Bronchial epithelial cell (primary cell): ENCODE measurements around the gene INHBB. TPM values are rescaled to one million over a fixed set of nuclear protein-coding genes. Genes with fewer than 3 reads are reported as not detected.

Source experiments
- DNase-seq: peaks from one replicate; pipeline ENCODE4 v3.0.0-alpha.2; 2010; ENCODE audit warnings: low read depth
- FAIRE-seq: peaks from 2 replicates; lab custom pipeline; 2011; peaks lifted over from hg19 to GRCh38; lab: Jason Lieb, UNC
- H3K27me3 ChIP-seq: 2 replicates; pipeline ENCODE4 v1.5.1; 2011; ENCODE audit warnings: low read length; ENCODE audit not compliant: control insufficient read depth, insufficient read depth
- H3K36me3 ChIP-seq: 2 replicates; pipeline ENCODE4 v1.5.1; 2011; ENCODE audit warnings: low read length; ENCODE audit not compliant: control insufficient read depth, insufficient read depth
- H3K4me3 ChIP-seq: 2 replicates; pipeline ENCODE4 v1.5.1; 2011; ENCODE audit warnings: mild to moderate bottlenecking, low read depth, low read length, control low read depth
- CTCF ChIP-seq: IDR thresholded peaks from 2 replicates; pipeline ENCODE4 v1.5.1; 2011; ENCODE audit warnings: mild to moderate bottlenecking, moderate library complexity, low read length, control low read depth, inconsistent platforms; ENCODE audit not compliant: insufficient read depth, severe bottlenecking
- total RNA-seq: library from RNA; depleted of rRNA; stranded (reverse); fragments of >200 nt; gene quantifications from 2 replicates; pipeline ENCODE4 v1.2.1, GENCODE V29; 2014

The INHBB gene
- total RNA-seq, 1 donor from 2014 or later: 0.53 TPM

- DNase-seq (no peak), FAIRE-seq (no peak)
- H3K36me3 ChIP-seq: no peaks in the 10 kb centered on the region
- peaks cover 3% of the 10 kb centered on the region for H3K27me3 ChIP-seq
- no peak overlapping the region for H3K4me3 ChIP-seq
- TF ChIP-seq CTCF: no peak
These were observed 46.2 kb downstream of the INHBB start for GRCh38 chr2:120391911-120392665.

DNA sequence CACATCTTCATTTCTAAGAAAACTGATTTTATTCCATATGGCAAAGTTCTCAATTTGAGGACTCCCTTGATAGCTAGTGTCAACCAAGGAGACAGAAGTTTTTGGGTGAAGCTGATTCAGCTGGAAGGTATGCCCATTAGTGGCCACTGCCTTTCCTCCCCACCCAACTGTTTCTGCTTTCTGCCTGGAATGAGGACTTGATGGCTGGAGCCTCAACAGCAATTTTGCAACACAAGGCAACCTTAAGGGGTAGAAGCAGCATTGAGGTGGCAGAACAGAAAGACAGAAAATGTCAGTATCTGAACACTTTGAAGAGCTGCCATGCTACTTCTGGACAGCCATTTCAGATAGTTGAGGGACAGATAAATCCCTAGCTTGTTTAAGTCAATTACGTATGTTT lies 47.0 kb downstream of the INHBB start:
- H3K27me3 ChIP-seq: peaks cover 4% of the 10 kb centered on the region
- H3K4me3 ChIP-seq: no peak overlapping the region
- DNase-seq (no peak), FAIRE-seq (no peak)
- TF ChIP-seq CTCF: no peak
- H3K36me3 ChIP-seq: no peaks in the 10 kb centered on the region

GRCh38 chr2:120393456-120393855 lies 47.5 kb downstream of the INHBB start:
- Histone ChIP-seq H3K4me3 (no peak overlapping the region), H3K36me3 (no peaks in the 10 kb centered on the region), H3K27me3 (peaks cover 4% of the 10 kb centered on the region)
- FAIRE-seq: no peak
- no peak for DNase-seq
- no peak for TF ChIP-seq CTCF

- TF ChIP-seq CTCF: no peak
- no peak for DNase-seq
- Histone ChIP-seq H3K27me3 (peaks cover 4% of the 10 kb centered on the region), H3K36me3 (no peaks in the 10 kb centered on the region), H3K4me3 (no peak overlapping the region)
- no peak for FAIRE-seq
These were observed 48.8 kb downstream of the INHBB start for GRCh38 chr2:120394764-120395163.

- DNase-seq: no peak
- TF ChIP-seq CTCF: no peak
- Histone ChIP-seq H3K4me3 (no peak overlapping the region), H3K27me3 (peaks cover 6% of the 10 kb centered on the region), H3K36me3 (no peaks in the 10 kb centered on the region)
- FAIRE-seq: no peak
These were observed 49.5 kb downstream of the INHBB start for GRCh38 chr2:120395221-120396012.
